GM12892 (cell line): ENCODE measurements around the gene STEAP3.

Experiments used
- POLR2A ChIP-seq: IDR thresholded peaks from 2 replicates; pipeline ENCODE4 v1.6.1; 2011; ENCODE audit warnings: low read depth, low read length, control low read depth
- POLR2AphosphoS5 ChIP-seq: IDR thresholded peaks from 2 replicates; pipeline ENCODE4 v1.6.1; 2011; ENCODE audit warnings: low read depth, low read length, control low read depth
- TAF1 ChIP-seq: IDR thresholded peaks from 2 replicates; pipeline ENCODE4 v1.6.1; 2011; ENCODE audit warnings: low read depth, mild to moderate bottlenecking, control low read depth, low read length, borderline replicate concordance

- TF ChIP-seq POLR2A, result no peak
- TF ChIP-seq POLR2AphosphoS5, result no peak
- no peak for TF ChIP-seq TAF1
Measured at GRCh38 chr2:119204525-119204924, 19.1 kb upstream of the STEAP3 start.
